MG63 (cell line): Measurements from ENCODE around the gene TIAM2. TPM values are rescaled to one million over a fixed set of nuclear protein-coding genes. Genes with fewer than 3 reads are reported as not detected.

ENCODE experiments used
- DNase-seq: peaks from one replicate; pipeline ENCODE4 v3.0.0-alpha.2; 2020
- H3K27me3 ChIP-seq: fragments of 250-450 bp; sonication (Bioruptor Pico); 2 replicates; pipeline ENCODE4 v1.5.1; 2020; ENCODE audit warnings: mild to moderate bottlenecking, moderate library complexity
- H3K36me3 ChIP-seq: fragments of 250-450 bp; sonication (Bioruptor Pico); 2 replicates; pipeline ENCODE4 v1.5.1; 2020; ENCODE audit warnings: mild to moderate bottlenecking, moderate library complexity
- H3K4me3 ChIP-seq: fragments of 250-450 bp; sonication (Bioruptor Pico); 2 replicates; pipeline ENCODE4 v1.5.1; 2020; ENCODE audit warnings: mild to moderate bottlenecking, moderate library complexity
- H3K9me3 ChIP-seq: fragments of 250-450 bp; sonication (Bioruptor Pico); 2 replicates; pipeline ENCODE4 v1.5.1; 2020; ENCODE audit warnings: mild to moderate bottlenecking, moderate library complexity
- total RNA-seq: library from RNA; depleted of rRNA; stranded (reverse); fragments of >200 nt; shearing (Covaris generic); gene quantifications from 2 replicates; pipeline ENCODE4 v1.2.3, GENCODE V29; 2014; ENCODE audit warnings: low replicate concordance

Gene TIAM2
- total RNA-seq, 1 experiment from 2014 or later = 4.9 TPM

DNA sequence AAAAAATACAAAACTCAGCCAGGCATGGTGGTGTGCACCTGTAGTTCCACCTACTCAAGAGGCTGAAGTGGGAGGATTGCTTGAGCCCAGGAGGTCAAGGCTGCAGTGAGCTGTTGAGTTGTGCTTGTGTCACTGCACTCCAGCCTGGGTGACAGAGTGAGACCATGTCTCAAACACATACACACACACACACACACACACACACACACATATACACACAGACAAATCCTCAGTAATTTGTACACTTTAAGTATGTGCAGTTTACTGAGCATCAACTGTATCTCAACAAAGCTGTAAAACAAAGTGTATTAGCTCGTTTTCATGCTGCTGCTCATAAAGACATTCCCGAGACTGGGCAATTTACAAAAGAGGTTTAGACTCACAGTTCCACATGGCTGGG lies 311.8 kb downstream of the TIAM2 start:
- H3K9me3 ChIP-seq = no peaks in the 10 kb centered on the region
- H3K27me3 ChIP-seq = no peaks in the 10 kb centered on the region
- no peak for DNase-seq
- H3K4me3 ChIP-seq = no peak overlapping the region
- peaks cover 48% of the 10 kb centered on the region for H3K36me3 ChIP-seq
